CD14-positive monocyte (primary cell): ENCODE data around the gene XXYLT1. TPM values are rescaled to one million over a fixed set of nuclear protein-coding genes. Genes with fewer than 3 reads are reported as not detected.

ENCODE experiments used
- DNase-seq, 3 donors: peaks; one replicate each; pipeline ENCODE4 v3.0.0-alpha.2; 2011 to 2022
- H2AFZ ChIP-seq: 2 replicates; pipeline ENCODE4 v1.6.0; 2012; ENCODE audit warnings: mild to moderate bottlenecking, low read depth, low read length, inconsistent platforms; ENCODE audit not compliant: insufficient read depth, poor library complexity, severe bottlenecking
- H3K27ac ChIP-seq, 2 donors: 1 replicate in 1 of 2; 2 replicates in 1 of 2; pipeline ENCODE4 v1.5.1; 2012 to 2013; ENCODE audit warnings: low read length in 2 of 2, control low read depth in 1 of 2, inconsistent platforms in 1 of 2, low read depth in 1 of 2, mild to moderate bottlenecking in 1 of 2
- H3K27me3 ChIP-seq, 2 donors: one replicate each; pipeline versions ENCODE4 v1.6.0 to v1.6.1; 2011 to 2013; ENCODE audit warnings: low read length in 2 of 2; ENCODE audit not compliant: control insufficient read depth in 2 of 2, insufficient read depth in 2 of 2
- H3K36me3 ChIP-seq, 2 donors: replicated peaks in 1 of 2; 1 replicate in 1 of 2; 2 replicates in 1 of 2; pipeline versions ENCODE4 v1.5.1 to v1.6.1; 2012 to 2013; ENCODE audit warnings: low read length in 2 of 2, control low read depth in 1 of 2, inconsistent platforms in 1 of 2, mild to moderate bottlenecking in 1 of 2; ENCODE audit not compliant: insufficient read depth in 2 of 2, control insufficient read depth in 1 of 2
- H3K4me1 ChIP-seq, 2 donors: 1 replicate in 1 of 2; 2 replicates in 1 of 2; pipeline versions ENCODE4 v1.5.1 to v1.6.1; 2012 to 2013; ENCODE audit warnings: low read length in 2 of 2, control low read depth in 1 of 2, inconsistent platforms in 1 of 2, mild to moderate bottlenecking in 1 of 2, moderate library complexity in 1 of 2; ENCODE audit not compliant: insufficient read depth in 2 of 2, control insufficient read depth in 1 of 2
- H3K4me2 ChIP-seq: replicated peaks from 2 replicates; pipeline ENCODE3; 2012; ENCODE audit warnings: low read length, moderate library complexity, mild to moderate bottlenecking; ENCODE audit not compliant: poor library complexity, severe bottlenecking; ENCODE audit errors: extremely low read depth
- H3K4me3 ChIP-seq, 3 experiments: fragments of 200-600 bp in 1 of 3; sonication (generic) in 1 of 3; replicated peaks in 1 of 3; 1 replicate in 2 of 3; 2 replicates in 1 of 3; pipeline ENCODE4 v1.5.1; 2011 to 2013; ENCODE audit warnings: low read length in 3 of 3, mild to moderate bottlenecking in 3 of 3, control low read depth in 2 of 3, low read depth in 2 of 3, inconsistent platforms in 1 of 3, moderate library complexity in 1 of 3
- H3K79me2 ChIP-seq: 2 replicates; pipeline ENCODE4 v1.6.0; 2012; ENCODE audit warnings: mild to moderate bottlenecking, control low read depth, inconsistent platforms, low read length, moderate library complexity; ENCODE audit not compliant: insufficient read depth
- H3K9ac ChIP-seq: 2 replicates; pipeline ENCODE4 v1.6.0; 2017; ENCODE audit warnings: low read length, mild to moderate bottlenecking; ENCODE audit not compliant: insufficient read depth, poor library complexity, severe bottlenecking
- H3K9me3 ChIP-seq, 2 donors: replicated peaks in 1 of 2; 1 replicate in 1 of 2; 2 replicates in 1 of 2; pipeline versions ENCODE4 v1.5.1 to v1.6.1; 2012 to 2013; ENCODE audit warnings: low read length in 2 of 2, control low read depth in 1 of 2; ENCODE audit not compliant: control insufficient read depth in 1 of 2, insufficient read depth in 1 of 2
- H4K20me1 ChIP-seq: 2 replicates; pipeline ENCODE4 v1.6.0; 2012; ENCODE audit warnings: mild to moderate bottlenecking, low read length, control low read depth, moderate library complexity; ENCODE audit not compliant: insufficient read depth
- H3K27ac Mint-ChIP-seq, 7 donors: one replicate each; pipeline ENCODE4 v1.8.0; 2020; ENCODE audit warnings: mild to moderate bottlenecking in 7 of 7, mixed read lengths in 7 of 7, moderate library complexity in 6 of 7, inconsistent platforms in 2 of 7
- H3K27me3 Mint-ChIP-seq, 3 donors: one replicate each; pipeline ENCODE4 v1.8.0; 2021 to 2022; ENCODE audit warnings: low read depth in 3 of 3, mild to moderate bottlenecking in 3 of 3, mixed read lengths in 3 of 3, moderate library complexity in 3 of 3, inconsistent platforms in 1 of 3
- H3K36me3 Mint-ChIP-seq, 2 donors: one replicate each; pipeline ENCODE4 v1.8.0; 2020; ENCODE audit warnings: mixed read lengths in 2 of 2, inconsistent platforms in 1 of 2, mild to moderate bottlenecking in 1 of 2
- H3K4me1 Mint-ChIP-seq: one replicate; pipeline ENCODE4 v1.8.0; 2020; ENCODE audit warnings: mild to moderate bottlenecking, mixed read lengths
- H3K4me3 Mint-ChIP-seq, 2 donors: one replicate each; pipeline ENCODE4 v1.8.0; 2020; ENCODE audit warnings: mild to moderate bottlenecking in 2 of 2, mixed read lengths in 2 of 2, moderate library complexity in 1 of 2
- H3K9me3 Mint-ChIP-seq, 7 donors: one replicate each; pipeline ENCODE4 v1.8.0; 2020 to 2022; ENCODE audit warnings: mixed read lengths in 7 of 7, mild to moderate bottlenecking in 6 of 7, moderate library complexity in 6 of 7, inconsistent platforms in 2 of 7
- WGBS: methylation state at CpG from one replicate; pipeline ENCODE4 v1.1.5; 2013; ENCODE audit warnings: missing lambda C conversion rate; ENCODE audit not compliant: insufficient coverage; 5-methylcytosine and 5-hydroxymethylcytosine counted together
- intact Hi-C, 2 donors: fragments of 100-400 bp; cut with micrococcal nuclease; formaldehyde crosslinking; loops; one replicate each; pipeline versions ENCODE4 v1.15.0 to v1.15.1; 2023
- polyA plus RNA-seq, 3 donors: library from polyadenylated mRNA; depleted of rRNA in 1 of 3; unstranded in 2 of 3; stranded (reverse) in 1 of 3; fragments of 300-500 nt in 2 of 3; fragments of >200 nt in 1 of 3; fragmentation: Illumina TruSeq in 2 of 3; gene quantifications; 1 replicate in 2 of 3; 2 replicates in 1 of 3; pipeline ENCODE4 v1.2.3, GENCODE V29; 2012 to 2021
- TF ChIP-seq, protein P1 (sequence below): fragments of 200-600 bp; IDR thresholded peaks from one replicate; pipeline ENCODE4 v1.8.0; 2022; ENCODE audit warnings: antibody characterized with exemption, mild to moderate bottlenecking

The XXYLT1 gene
- polyA plus RNA-seq, 3 donors = 11.8 to 13.5 (median 13.2) TPM

DNA sequence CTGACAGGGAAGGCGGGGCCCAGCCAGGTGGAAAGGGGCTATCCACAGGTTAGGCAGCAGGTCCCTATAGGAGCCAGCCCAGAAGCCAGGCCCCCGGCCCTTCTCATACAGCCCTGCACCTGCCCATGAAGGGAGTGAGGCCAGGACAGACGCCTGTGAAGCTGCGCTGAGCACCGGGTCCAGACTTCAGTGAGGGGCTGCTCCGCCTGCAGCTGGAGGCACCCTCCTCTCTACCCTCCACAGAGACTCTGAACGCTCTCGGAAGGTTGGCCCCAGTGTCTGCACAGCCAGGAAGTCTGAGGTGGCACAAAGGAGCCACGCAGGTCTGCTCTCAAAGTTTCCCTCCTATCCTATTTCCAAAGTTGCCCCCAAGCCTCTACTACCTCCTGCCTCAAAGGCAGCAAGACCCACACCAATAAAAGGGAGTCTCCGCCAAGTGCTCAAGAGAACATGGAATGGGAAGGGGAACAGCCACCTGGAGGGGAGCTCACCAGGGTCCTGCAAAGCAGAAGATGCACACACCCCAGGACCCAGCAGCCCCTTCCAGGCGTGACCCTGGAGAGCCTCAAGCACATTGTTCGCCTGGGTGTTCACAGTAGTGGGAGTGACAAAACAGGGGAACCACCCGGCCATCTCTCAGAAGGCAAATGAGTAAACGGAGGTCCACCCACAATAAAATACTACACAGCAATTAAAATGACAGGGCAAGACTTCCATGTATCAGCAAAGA is 19.5 kb downstream of the XXYLT1 start:
- Histone ChIP-seq H3K4me2 (no peak overlapping the region), H3K79me2 (peaks cover 9% of the 10 kb centered on the region), H4K20me1 (peaks cover 8% of the 10 kb centered on the region), H3K9me3 (no peaks in the 10 kb centered on the region), H3K4me1 (no peaks in the 10 kb centered on the region), H3K4me3 (no peak overlapping the region), H3K36me3 (peaks cover 0 to 11% of the 10 kb centered on the region in 2 donors), H3K27ac (no peak overlapping the region), H3K27me3 (no peaks in the 10 kb centered on the region), H2AFZ (no peak overlapping the region), H3K9ac (no peak overlapping the region)
- intact Hi-C loops = loop anchor here in 1 of 2 donors (10.0 kb wide), 1 partner anchor 147 kb away; no protein-coding TSS in a partner anchor
- Mint-ChIP-seq H3K9me3 (peaks cover 0 to 3% (median 0%) of the 10 kb centered on the region in 7 donors), H3K27ac (no peak overlapping the region), H3K4me3 (no peak overlapping the region), H3K4me1 (peaks cover 9% of the 10 kb centered on the region), H3K27me3 (peaks cover 0 to 4% (median 3%) of the 10 kb centered on the region in 3 donors), H3K36me3 (peaks cover 6 to 32% of the 10 kb centered on the region in 2 donors)
- DNase-seq = no peak
- TF ChIP-seq, protein P1, sequence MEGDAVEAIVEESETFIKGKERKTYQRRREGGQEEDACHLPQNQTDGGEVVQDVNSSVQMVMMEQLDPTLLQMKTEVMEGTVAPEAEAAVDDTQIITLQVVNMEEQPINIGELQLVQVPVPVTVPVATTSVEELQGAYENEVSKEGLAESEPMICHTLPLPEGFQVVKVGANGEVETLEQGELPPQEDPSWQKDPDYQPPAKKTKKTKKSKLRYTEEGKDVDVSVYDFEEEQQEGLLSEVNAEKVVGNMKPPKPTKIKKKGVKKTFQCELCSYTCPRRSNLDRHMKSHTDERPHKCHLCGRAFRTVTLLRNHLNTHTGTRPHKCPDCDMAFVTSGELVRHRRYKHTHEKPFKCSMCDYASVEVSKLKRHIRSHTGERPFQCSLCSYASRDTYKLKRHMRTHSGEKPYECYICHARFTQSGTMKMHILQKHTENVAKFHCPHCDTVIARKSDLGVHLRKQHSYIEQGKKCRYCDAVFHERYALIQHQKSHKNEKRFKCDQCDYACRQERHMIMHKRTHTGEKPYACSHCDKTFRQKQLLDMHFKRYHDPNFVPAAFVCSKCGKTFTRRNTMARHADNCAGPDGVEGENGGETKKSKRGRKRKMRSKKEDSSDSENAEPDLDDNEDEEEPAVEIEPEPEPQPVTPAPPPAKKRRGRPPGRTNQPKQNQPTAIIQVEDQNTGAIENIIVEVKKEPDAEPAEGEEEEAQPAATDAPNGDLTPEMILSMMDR = no peak
- 81% methylated on average over 10 of the region's 14 CpGs for WGBS

DNA sequence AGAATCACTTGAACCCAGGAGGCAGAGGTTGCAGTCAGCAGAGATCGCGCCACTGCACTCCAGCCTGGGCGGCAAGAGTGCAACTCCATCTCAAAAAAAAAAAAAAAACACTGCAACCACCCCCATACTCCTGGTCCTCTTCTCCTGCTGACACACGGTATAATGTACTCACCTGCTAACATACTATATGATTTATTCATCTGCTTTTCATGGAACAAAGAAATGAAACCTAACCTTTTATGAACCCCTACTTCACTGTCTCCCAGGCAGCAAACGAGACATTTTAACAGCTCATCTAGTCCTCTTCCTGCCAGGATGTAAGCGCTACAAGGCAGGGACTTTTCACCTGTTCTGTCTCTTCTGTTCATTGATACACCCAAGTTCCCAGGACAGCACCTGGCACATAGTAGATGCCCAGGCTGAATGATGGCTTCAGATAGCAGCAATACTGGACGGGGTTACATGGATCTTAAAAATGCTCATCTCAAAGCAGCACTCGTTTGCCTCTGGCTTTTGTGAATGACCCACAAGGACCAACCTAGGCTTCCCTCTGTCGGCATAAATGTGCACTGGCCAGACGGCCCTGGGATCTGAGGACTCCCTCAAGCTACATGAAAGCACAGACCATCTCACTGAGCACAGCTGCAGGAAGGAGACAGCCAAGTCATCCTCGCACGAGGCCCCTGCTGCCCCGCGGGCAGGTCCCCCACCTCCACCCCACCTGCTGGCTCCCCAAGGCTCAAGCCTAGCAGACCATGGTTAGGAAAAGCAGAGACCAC is 20.3 kb downstream of the XXYLT1 start:
- TF ChIP-seq, protein P1 = no peak
- Mint-ChIP-seq H3K4me1 (peaks cover 9% of the 10 kb centered on the region), H3K36me3 (peaks cover 10 to 31% of the 10 kb centered on the region in 2 donors), H3K27ac (peak overlapping the region in 2 of 7 donors; percentile 31 to 33), H3K9me3 (peaks cover 0 to 3% (median 0%) of the 10 kb centered on the region in 7 donors), H3K4me3 (no peak overlapping the region), H3K27me3 (peaks cover 0 to 4% (median 3%) of the 10 kb centered on the region in 3 donors)
- no peak overlapping the region for H3K4me2 ChIP-seq
- no peaks in the 10 kb centered on the region for H3K9me3 ChIP-seq
- no peaks in the 10 kb centered on the region for H3K4me1 ChIP-seq
- H3K27ac ChIP-seq = no peak overlapping the region
- no peaks in the 10 kb centered on the region for H3K27me3 ChIP-seq
- no peak overlapping the region for H2AFZ ChIP-seq
- peaks cover 8% of the 10 kb centered on the region for H4K20me1 ChIP-seq
- H3K79me2 ChIP-seq = peaks cover 7% of the 10 kb centered on the region
- no peak overlapping the region for H3K9ac ChIP-seq
- H3K4me3 ChIP-seq = no peak overlapping the region
- WGBS = 23% methylated on average over 8 of the region's 14 CpGs
- H3K36me3 ChIP-seq = peaks cover 0 to 12% of the 10 kb centered on the region in 2 donors
- no peak for DNase-seq
- intact Hi-C loops = loop anchor here in 1 of 2 donors (10.0 kb wide), 1 partner anchor 146 kb away; no protein-coding TSS in a partner anchor
